ENCODE data around the gene ZNF669.
A peak's percentile ranks its signal among the peaks of the same experiment; 100 is the strongest.

ZNF669 gene

DNA sequence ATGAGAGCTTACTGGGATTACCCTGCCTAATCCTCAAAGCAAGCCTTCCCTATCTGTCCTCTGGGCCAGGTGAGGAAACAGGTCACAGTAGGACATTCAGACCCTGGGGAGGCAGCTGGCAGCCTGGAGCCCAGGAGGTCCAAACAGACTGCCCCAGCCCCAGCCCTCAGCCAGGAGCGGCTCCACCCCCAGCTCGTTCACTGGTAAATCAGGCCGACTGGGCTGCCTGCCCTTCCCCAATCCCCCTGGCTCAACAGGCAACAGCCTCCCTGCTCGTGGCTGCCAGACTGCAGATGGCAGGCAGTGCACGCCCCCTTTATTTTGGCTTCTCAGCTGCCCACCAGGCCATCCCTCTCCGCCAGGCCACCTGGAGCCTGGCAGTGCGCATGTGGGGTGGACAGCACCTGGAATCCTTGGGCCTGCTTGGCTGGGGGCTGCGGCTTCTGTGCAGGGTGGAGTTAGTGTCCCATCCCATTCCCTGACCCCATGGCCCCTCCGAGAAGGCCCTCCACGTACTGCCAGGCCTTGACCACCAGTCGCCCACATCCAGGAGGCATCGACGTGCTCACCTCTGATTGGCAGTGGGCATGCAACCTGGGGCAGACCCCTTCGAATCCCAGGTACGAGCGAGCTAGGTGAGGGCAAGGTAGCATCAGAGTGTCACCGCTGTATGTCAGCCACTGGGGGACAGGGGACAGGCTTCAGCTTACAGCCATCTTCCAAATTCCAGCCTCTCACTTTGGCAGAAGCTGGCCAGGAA, 14.4 kb downstream of the ZNF669 start:
- no peak overlapping the region for H3K4me3 ChIP-seq (ENCODE audit: low read depth, low read length)
- no peak for TF ChIP-seq MYC (IDR thresholded peaks at IDR 0.05; ENCODE audit: low read depth, low read length)
- no peak for DNase-seq (ENCODE audit: low read depth)

- DNase-seq (ENCODE audit: low read depth), result no peak
- TF ChIP-seq MYC (IDR thresholded peaks at IDR 0.05; ENCODE audit: low read depth, low read length) (no peak), MAX (IDR thresholded peaks at IDR 0.05; ENCODE audit: low read depth, low read length) (no peak), POLR2A (IDR thresholded peaks at IDR 0.05; ENCODE audit: extremely low read depth, insufficient read length) (no peak)
- TF ChIP-seq, protein P1, sequence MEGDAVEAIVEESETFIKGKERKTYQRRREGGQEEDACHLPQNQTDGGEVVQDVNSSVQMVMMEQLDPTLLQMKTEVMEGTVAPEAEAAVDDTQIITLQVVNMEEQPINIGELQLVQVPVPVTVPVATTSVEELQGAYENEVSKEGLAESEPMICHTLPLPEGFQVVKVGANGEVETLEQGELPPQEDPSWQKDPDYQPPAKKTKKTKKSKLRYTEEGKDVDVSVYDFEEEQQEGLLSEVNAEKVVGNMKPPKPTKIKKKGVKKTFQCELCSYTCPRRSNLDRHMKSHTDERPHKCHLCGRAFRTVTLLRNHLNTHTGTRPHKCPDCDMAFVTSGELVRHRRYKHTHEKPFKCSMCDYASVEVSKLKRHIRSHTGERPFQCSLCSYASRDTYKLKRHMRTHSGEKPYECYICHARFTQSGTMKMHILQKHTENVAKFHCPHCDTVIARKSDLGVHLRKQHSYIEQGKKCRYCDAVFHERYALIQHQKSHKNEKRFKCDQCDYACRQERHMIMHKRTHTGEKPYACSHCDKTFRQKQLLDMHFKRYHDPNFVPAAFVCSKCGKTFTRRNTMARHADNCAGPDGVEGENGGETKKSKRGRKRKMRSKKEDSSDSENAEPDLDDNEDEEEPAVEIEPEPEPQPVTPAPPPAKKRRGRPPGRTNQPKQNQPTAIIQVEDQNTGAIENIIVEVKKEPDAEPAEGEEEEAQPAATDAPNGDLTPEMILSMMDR (IDR thresholded peaks at IDR 0.05; ENCODE audit: low read depth, low read length), result no peak
- no peak overlapping the region for H3K4me3 ChIP-seq (ENCODE audit: low read depth, low read length)
These were observed 15.2 kb downstream of the ZNF669 start for GRCh38 chr1:247088967-247089366.

DNA sequence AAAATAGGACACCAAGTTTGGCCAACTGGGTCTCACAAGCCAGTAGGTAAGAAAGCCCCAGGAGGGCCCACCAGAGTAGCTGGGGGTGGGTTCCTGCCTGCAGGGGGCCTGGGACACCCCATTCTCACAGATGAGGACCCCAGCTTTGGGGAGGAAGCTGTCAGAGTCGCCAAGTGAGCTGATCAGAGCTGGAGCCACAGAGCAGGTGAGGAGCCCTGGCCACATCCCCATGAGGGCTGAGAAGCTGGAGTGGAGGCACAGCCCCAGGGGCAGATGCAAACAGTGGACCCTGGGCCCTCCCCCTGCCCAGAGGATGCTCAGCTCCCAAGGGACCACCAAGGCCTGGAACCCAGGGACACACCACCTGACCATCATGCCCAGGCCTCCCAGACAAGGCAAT, 16.9 kb downstream of the ZNF669 start:
- no peak for DNase-seq (ENCODE audit: low read depth)
- TF ChIP-seq MYC (IDR thresholded peaks at IDR 0.05; ENCODE audit: low read depth, low read length) (no peak), POLR2A (IDR thresholded peaks at IDR 0.05; ENCODE audit: extremely low read depth, insufficient read length) (no peak), MAX (IDR thresholded peaks at IDR 0.05; ENCODE audit: low read depth, low read length) (no peak)
- TF ChIP-seq, protein P1 (IDR thresholded peaks at IDR 0.05; ENCODE audit: low read depth, low read length), result no peak
- no peak overlapping the region for H3K4me3 ChIP-seq (ENCODE audit: low read depth, low read length)

GRCh38 chr1:247085310-247085709, 18.8 kb downstream of the ZNF669 start:
- no peak overlapping the region for H3K4me3 ChIP-seq (ENCODE audit: low read depth, low read length)
- no peak for TF ChIP-seq MYC (IDR thresholded peaks at IDR 0.05; ENCODE audit: low read depth, low read length)
- TF ChIP-seq, protein P1 (IDR thresholded peaks at IDR 0.05; ENCODE audit: low read depth, low read length), result no peak
- no peak for TF ChIP-seq POLR2A (IDR thresholded peaks at IDR 0.05; ENCODE audit: extremely low read depth, insufficient read length)
- no peak for TF ChIP-seq MAX (IDR thresholded peaks at IDR 0.05; ENCODE audit: low read depth, low read length)
- DNase-seq (ENCODE audit: low read depth), result no peak

DNA sequence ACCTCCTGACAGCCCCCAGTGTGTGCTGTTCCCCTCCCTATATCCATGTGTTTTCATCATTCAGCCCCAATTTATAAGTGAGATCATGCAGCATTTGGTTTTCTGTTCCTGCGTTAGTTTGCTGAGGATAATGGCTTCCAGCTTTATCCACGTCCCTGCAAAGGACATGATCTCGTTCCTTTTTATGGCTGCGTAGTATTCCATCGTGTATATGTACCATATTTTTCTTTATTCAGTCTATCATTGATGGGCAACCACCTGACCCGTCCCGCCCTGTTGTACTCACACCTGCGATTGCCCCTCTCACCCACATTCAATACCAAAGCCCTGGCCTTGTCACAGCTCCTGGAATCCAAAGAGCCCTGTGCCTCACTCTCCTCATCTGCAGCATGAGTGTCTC, 19.4 kb downstream of the ZNF669 start:
- no peak for TF ChIP-seq MYC (IDR thresholded peaks at IDR 0.05; ENCODE audit: low read depth, low read length)
- no peak for TF ChIP-seq POLR2A (IDR thresholded peaks at IDR 0.05; ENCODE audit: extremely low read depth, insufficient read length)
- TF ChIP-seq MAX (IDR thresholded peaks at IDR 0.05; ENCODE audit: low read depth, low read length), result no peak
- TF ChIP-seq, protein P1 (IDR thresholded peaks at IDR 0.05; ENCODE audit: low read depth, low read length), result no peak

DNA sequence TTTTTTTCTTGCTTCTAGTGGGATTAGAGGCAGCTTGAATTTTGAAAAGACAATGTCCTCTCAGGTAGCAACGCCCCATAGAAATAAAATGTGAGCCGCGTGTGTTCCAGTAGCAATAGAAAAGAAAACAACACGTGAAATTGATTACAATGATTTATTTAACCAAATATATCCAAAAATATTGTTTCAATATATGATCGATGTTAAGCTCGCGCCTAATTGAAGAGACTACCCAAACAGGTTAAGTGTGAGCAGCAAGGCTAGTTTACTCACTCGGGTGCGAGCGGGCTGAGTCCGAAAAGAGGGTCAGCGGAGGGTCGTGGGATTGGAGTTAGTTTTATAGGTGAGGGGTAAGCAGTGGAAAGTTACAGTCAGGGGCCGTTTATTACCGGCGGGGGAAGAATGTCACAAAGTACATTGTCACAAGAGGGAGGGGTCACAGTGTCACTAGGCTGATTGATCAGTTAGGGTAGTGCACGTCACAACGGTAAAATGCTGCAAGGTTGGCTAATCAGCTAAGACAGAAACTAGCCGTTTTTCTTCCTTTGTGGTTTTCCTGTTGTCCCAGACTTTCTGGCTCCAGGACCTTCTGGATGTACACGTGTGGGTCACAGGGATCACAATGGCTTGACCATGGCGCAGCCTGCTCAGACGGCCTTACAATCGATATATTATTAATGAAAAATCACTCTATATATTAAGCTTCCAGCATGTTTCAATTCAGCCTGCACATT, 24.8 kb downstream of the ZNF669 start:
- H3K4me3 ChIP-seq (ENCODE audit: low read depth, low read length), result peak overlapping the region; percentile 89
- peak; percentile 78 for DNase-seq (ENCODE audit: low read depth)
- no peak for TF ChIP-seq MAX (IDR thresholded peaks at IDR 0.05; ENCODE audit: low read depth, low read length)

More for the DNA sequence above, 19.4 kb downstream of the ZNF669 start:
- H3K4me3 ChIP-seq (ENCODE audit: low read depth, low read length), result no peak overlapping the region
- DNase-seq (ENCODE audit: low read depth), result no peak
